SK-N-SH (cell line): ENCODE data around the gene CRACR2B.

Source experiments
- CTCF ChIP-seq: fragments of 200-600 bp; sonication (generic); IDR thresholded peaks from 2 replicates; pipeline ENCODE4 v1.6.1; 2017; ENCODE audit warnings: antibody characterized with exemption, mild to moderate bottlenecking, moderate library complexity
- EZH2phosphoT487 ChIP-seq: fragments of 200-600 bp; sonication (generic); IDR thresholded peaks from 2 replicates; pipeline ENCODE4 v1.6.1; 2017; ENCODE audit warnings: low read depth, mixed run types, mild to moderate bottlenecking, antibody characterized with exemption, moderate library complexity, borderline replicate concordance
- FOSL2 ChIP-seq: IDR thresholded peaks from 2 replicates; pipeline ENCODE4 v1.4.0; 2012; ENCODE audit warnings: low read depth, mild to moderate bottlenecking, moderate library complexity, borderline replicate concordance
- FOXJ3 ChIP-seq: sonication (generic); formaldehyde crosslinking; IDR thresholded peaks from 2 replicates; pipeline ENCODE4 v1.5.1; 2020; ENCODE audit warnings: mild to moderate bottlenecking, missing genetic modification reagents
- JUND ChIP-seq: IDR thresholded peaks from 2 replicates; pipeline ENCODE4 v1.4.0; 2012
- PBX3 ChIP-seq: IDR thresholded peaks from 2 replicates; pipeline ENCODE4; 2012
- POLR2AphosphoS5 ChIP-seq: IDR thresholded peaks from 2 replicates; pipeline ENCODE4 v1.6.1; 2012; ENCODE audit warnings: low read depth, low read length
- SIN3A ChIP-seq: IDR thresholded peaks from 2 replicates; pipeline ENCODE4 v1.6.1; 2012; ENCODE audit warnings: low read depth, mild to moderate bottlenecking, low read length, moderate library complexity, borderline replicate concordance
- TEAD4 ChIP-seq: IDR thresholded peaks from 2 replicates; pipeline ENCODE4 v1.4.0; 2012; ENCODE audit warnings: mild to moderate bottlenecking, borderline replicate concordance; ENCODE audit not compliant: insufficient read depth
- ZBTB33 ChIP-seq: IDR thresholded peaks from 2 replicates; pipeline ENCODE4 v1.4.0; 2012; ENCODE audit warnings: low read depth, borderline replicate concordance
- TF ChIP-seq, protein P1 (sequence below): IDR thresholded peaks from 2 replicates; pipeline ENCODE4 v1.6.1; 2012; ENCODE audit warnings: mild to moderate bottlenecking, low read depth, low read length, moderate library complexity
- TF ChIP-seq, protein P2 (sequence below): fragments of 150-350 bp; IDR thresholded peaks from 2 replicates; pipeline ENCODE4 v1.6.1; 2017; ENCODE audit warnings: antibody characterized with exemption, low read length, low read depth, borderline replicate concordance
- TF ChIP-seq, protein P3 (sequence below): IDR thresholded peaks from 2 replicates; pipeline ENCODE4 v1.4.0; 2012; ENCODE audit warnings: low read depth

GRCh38 chr11:795634-796564 lies 31.8 kb upstream of the CRACR2B start:
- TF ChIP-seq CTCF = no peak
- TF ChIP-seq, protein P1, sequence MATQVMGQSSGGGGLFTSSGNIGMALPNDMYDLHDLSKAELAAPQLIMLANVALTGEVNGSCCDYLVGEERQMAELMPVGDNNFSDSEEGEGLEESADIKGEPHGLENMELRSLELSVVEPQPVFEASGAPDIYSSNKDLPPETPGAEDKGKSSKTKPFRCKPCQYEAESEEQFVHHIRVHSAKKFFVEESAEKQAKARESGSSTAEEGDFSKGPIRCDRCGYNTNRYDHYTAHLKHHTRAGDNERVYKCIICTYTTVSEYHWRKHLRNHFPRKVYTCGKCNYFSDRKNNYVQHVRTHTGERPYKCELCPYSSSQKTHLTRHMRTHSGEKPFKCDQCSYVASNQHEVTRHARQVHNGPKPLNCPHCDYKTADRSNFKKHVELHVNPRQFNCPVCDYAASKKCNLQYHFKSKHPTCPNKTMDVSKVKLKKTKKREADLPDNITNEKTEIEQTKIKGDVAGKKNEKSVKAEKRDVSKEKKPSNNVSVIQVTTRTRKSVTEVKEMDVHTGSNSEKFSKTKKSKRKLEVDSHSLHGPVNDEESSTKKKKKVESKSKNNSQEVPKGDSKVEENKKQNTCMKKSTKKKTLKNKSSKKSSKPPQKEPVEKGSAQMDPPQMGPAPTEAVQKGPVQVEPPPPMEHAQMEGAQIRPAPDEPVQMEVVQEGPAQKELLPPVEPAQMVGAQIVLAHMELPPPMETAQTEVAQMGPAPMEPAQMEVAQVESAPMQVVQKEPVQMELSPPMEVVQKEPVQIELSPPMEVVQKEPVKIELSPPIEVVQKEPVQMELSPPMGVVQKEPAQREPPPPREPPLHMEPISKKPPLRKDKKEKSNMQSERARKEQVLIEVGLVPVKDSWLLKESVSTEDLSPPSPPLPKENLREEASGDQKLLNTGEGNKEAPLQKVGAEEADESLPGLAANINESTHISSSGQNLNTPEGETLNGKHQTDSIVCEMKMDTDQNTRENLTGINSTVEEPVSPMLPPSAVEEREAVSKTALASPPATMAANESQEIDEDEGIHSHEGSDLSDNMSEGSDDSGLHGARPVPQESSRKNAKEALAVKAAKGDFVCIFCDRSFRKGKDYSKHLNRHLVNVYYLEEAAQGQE = no peak
- no peak for TF ChIP-seq EZH2phosphoT487
- no peak for TF ChIP-seq JUND
- no peak for TF ChIP-seq FOSL2
- TF ChIP-seq, protein P2, sequence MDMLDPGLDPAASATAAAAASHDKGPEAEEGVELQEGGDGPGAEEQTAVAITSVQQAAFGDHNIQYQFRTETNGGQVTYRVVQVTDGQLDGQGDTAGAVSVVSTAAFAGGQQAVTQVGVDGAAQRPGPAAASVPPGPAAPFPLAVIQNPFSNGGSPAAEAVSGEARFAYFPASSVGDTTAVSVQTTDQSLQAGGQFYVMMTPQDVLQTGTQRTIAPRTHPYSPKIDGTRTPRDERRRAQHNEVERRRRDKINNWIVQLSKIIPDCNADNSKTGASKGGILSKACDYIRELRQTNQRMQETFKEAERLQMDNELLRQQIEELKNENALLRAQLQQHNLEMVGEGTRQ = no peak
- TF ChIP-seq PBX3 = no peak
- TF ChIP-seq POLR2AphosphoS5 = peak; percentile 58; the same call in 1 of the 2 replicates
- TF ChIP-seq, protein P3, sequence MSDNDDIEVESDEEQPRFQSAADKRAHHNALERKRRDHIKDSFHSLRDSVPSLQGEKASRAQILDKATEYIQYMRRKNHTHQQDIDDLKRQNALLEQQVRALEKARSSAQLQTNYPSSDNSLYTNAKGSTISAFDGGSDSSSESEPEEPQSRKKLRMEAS = peak; percentile 90
- TF ChIP-seq TEAD4 = no peak
- no peak for TF ChIP-seq SIN3A
- TF ChIP-seq ZBTB33 = no peak
- TF ChIP-seq FOXJ3 = no peak
